ENCODE data around the gene NAALADL1. TPM values are rescaled to one million over a fixed set of nuclear protein-coding genes. Genes with fewer than 3 reads are reported as not detected.

Gene NAALADL1
- total RNA-seq, 1 experiment from 2014 or later, result not detected

DNA sequence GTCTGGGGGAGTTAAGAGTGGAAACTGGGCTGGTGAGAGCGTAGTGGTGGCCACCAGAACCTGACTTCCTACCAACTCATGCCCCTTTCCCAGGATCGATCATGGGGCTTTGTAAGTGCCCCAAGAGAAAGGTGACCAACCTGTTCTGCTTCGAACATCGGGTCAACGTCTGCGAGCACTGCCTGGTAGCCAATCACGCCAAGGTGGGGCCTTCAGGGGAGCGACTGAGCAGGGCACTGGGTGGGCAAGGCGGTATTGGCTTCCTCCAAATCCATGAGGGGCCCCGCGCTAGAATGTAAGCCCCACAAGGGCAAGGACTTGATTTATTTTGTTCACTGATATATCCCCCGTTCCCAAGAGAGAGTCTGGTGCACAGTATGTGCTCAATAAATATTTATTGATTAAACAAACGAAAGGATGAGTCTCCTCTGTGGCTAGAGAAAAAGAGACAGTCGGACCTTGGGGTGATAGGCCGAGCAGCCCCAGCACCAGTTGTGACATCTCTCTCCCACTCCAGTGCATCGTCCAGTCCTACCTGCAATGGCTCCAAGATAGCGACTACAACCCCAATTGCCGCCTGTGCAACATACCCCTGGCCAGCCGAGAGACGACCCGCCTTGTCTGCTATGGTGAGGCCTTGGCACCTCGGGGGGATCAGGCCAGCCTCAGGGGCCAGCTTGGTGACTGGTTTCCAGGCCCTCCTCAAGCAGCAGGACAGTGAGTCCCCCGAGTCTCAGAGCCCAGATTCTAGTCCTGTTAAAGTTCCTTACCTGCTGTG, 26.4 kb upstream of the NAALADL1 start:
- DNase-seq (ENCODE audit: low read depth, low spot score), result no peak

DNA sequence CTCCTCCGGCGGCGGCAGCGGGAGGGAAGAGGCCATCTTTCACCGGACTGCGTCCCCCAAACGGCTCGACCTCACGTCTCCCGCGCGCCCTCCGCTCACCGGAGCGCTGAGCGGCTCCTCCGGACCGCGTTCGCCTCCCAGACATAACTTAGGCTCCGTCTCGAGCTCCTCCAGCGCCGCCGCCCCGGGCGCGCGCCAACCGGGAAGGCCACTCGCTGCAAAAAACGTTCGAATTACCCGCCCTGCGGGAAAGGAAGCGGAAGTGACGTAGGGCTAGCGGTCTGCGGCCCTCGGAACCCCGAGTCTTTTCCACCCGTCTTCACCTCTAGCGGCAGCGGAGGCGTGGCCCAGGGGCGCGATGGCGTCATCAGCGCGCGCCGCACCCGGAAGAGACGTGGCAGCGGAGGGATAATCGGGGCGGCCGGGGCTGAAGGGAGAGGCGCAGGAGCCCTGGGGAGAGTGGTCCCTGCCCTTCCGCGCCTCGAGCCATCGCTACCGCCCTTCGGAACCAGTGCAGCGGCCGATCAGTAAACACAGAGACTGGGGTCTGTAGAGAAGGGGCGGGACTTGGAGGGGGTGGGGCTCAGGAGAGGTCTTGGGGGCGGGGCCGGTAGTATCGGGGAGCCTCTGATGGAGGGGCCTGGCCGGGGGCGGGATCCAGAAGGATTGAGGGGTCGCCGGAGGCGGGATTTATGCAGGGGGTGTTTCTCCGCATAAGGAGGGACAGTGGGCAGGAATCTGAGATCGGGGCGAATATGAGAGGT, 25.7 kb upstream of the NAALADL1 start, which contains the start of the genes CDCA5 and ZFPL1:
TSS of gene CDCA5 (minus strand) at position 207 of the 764 bp plus-strand sequence. CDS start at position 145, 62 bp downstream.
TSS of gene ZFPL1 (plus strand) at position 389 of the 764 bp plus-strand sequence. CDS start 477 bp downstream, outside the sequence.
- in situ Hi-C loops (cut with HindIII; ENCODE audit: low pct_unique_long_range_greater_than_20kb, low sequenced_read_pairs), result no loop called here
- DNase-seq (ENCODE audit: low read depth, low spot score), result peak; percentile 91

More for the DNA sequence above, 26.4 kb upstream of the NAALADL1 start:
- in situ Hi-C loops (cut with HindIII; ENCODE audit: low pct_unique_long_range_greater_than_20kb, low sequenced_read_pairs), result no loop called here

DNA sequence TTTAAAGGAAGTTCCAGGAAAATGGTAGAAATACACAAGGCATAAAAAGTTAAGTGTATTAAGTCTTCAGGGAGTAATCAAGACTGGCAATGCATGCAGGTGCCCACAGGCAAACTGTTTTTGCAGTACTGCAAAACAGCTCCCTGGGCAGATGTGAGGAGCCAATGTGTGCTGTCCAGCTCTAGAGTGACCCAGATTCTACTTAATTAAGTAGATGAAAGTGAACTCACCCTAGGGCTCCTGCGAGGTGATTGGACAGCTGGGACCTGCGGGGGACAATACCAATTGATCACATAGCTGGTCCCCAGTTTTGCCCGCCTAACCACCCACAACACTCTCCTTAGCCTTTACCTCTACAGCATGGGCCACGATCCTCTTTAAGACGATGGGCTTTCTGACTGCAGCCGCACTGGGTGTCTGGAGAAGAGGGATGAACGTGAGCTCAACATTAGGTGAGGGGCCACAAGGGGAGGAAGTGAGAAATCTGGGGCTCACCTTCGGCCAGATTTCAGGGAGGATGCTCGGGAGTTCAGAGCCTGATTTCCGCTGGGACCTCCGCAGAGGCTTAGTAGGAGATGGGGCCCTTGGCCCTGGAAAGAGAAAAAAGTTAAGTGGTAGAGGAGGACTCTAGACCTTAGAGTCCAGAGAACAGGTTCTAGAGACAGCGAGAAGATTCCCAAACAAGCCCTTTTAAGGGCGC, 24.9 kb upstream of the NAALADL1 start:
- in situ Hi-C loops (cut with HindIII; ENCODE audit: low pct_unique_long_range_greater_than_20kb, low sequenced_read_pairs), result no loop called here
- no peak for DNase-seq (ENCODE audit: low read depth, low spot score)

DNA sequence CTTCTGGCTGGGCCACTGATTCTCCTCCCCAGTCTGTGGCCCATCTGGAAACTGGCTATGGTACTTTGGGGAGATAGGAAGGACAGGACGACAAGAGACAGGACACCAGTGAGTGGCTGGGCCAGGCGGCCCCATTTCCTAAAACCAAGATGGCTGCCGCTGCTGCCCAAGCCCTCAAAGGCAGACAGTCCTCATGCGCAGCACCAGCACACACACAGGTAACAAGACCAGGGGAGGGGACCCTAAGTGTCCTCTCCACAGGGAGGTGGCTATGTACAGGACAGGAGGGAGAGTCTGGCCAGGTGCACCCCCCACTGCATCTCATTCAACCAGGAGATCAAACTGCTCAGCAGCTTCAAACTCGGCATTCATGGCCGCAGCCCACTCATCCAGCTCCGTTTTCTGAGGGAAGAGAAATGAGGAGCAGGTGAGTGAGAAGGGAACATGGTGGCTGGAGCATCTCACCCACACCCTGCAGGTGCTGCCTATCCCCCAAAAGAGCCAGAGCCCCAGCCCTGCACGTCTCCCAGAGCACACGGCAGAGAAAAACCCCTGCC, 20.5 kb upstream of the NAALADL1 start:
- DNase-seq (ENCODE audit: low read depth, low spot score), result no peak
- in situ Hi-C loops (cut with HindIII; ENCODE audit: low pct_unique_long_range_greater_than_20kb, low sequenced_read_pairs), result no loop called here

DNA sequence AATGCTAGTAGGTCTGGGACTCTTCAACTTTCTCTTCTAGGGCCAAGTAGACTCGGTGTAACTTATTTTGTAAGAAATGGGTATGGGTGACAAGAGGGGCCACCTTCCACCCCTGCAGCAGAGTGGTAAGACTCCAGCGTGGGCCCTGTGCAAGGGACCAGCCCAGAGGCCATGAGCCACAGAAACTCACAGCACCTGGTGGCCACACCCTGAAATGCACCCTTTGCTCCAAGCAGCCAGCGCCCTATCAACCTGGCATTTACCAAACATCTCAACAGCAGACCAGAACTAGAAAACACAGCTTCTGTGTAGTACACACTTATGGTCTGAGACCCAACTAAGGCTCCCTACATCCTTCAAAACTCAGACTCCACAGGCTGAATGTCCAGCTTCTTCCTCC, 19.8 kb upstream of the NAALADL1 start:
- in situ Hi-C loops (cut with HindIII; ENCODE audit: low pct_unique_long_range_greater_than_20kb, low sequenced_read_pairs), result no loop called here
- DNase-seq (ENCODE audit: low read depth, low spot score), result peak; percentile 56

DNA sequence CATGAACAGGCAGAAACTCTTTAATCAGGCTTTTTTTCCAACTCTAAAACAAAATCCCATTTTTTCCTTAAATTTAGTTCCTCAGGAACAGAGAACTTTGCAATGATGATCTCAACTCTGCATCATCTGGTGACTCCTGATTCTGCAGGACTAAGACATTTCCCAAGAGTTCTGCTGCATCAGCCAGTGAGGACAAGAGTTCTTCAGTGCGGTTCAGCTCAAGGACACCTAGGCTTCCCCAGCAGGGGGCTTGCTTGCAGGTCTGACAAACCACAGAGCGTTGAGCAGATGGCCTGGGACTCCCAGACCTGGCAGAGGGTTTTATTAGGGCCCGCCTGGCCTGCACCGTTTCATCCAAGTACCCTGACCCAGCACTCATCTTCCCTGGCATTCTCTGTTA, 19.1 kb upstream of the NAALADL1 start:
- in situ Hi-C loops (cut with HindIII; ENCODE audit: low pct_unique_long_range_greater_than_20kb, low sequenced_read_pairs), result no loop called here
- DNase-seq (ENCODE audit: low read depth, low spot score), result no peak

DNA sequence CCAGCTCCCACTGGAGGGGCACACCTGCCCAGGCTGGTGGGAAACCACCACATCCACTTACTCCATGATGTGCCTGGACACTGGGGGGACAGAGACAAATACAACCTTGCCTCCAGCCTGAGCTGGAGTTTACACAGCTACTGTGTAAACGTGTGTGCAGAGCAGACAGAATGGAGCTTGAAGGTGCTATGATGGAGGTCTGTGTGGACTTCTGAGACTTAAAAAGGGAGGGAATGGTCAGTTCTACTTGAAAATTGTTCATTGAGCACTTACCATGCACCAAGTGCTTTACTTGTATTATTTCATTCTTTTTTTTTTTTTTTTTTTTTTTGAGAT, 14.2 kb upstream of the NAALADL1 start:
- DNase-seq (ENCODE audit: low read depth, low spot score), result no peak
- in situ Hi-C loops (cut with HindIII; ENCODE audit: low pct_unique_long_range_greater_than_20kb, low sequenced_read_pairs), result no loop called here

DNA sequence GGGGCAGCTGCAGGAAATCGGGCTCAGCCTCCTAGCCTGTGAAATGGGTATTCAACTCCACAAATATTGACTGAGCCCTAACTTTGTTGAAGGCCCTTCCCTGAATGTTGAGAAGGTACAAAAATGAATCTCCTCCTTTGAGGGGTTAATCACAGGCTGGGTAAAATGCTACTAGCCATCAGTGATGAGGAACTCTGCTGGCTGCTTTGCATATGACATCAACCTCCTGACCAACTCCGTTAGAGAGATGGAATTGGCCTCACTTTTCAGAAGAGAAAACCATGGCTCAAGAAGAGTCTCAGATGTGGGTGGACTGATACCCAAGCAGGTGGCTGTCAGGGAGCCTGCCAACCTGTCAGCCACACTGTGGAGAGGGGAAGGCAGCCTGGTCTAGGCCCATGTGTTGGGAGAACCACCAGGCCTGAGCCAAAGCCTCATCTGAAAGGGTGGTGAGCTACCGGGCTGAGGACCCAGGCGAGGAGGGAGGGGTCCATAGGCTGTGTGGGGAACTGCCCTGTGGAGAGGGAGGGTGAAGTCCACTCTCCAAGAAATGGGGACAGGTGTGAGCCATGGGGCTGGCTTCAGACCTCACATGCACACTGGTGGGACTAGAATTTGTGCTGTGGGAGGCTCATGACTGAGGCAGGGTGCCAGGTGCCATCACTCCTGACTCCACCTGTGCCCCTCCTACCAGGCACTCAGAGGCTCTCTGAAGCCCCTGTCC, 13.7 kb upstream of the NAALADL1 start:
- in situ Hi-C loops (cut with HindIII; ENCODE audit: low pct_unique_long_range_greater_than_20kb, low sequenced_read_pairs), result no loop called here
- no peak for DNase-seq (ENCODE audit: low read depth, low spot score)

DNA sequence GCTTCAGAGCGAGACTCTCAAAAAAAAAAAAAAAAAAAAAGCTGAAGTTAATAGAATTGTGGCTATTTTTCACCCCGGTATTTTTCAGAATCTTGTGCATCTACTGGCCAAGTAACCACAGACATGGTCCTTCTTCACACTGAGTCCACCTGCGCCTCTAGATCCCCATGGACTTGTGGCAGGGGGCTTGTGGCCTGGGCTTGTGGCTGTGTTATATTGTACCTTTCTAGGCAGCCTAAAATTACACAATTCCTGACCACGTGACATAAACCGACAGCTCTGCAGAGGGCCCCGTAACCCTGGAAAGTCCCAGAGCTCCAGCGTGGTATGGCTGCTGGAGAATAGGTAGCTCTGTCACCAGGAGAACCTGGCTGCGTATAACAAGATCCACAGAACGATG, 10.9 kb upstream of the NAALADL1 start:
- in situ Hi-C loops (cut with HindIII; ENCODE audit: low pct_unique_long_range_greater_than_20kb, low sequenced_read_pairs), result no loop called here
- no peak for DNase-seq (ENCODE audit: low read depth, low spot score)

DNA sequence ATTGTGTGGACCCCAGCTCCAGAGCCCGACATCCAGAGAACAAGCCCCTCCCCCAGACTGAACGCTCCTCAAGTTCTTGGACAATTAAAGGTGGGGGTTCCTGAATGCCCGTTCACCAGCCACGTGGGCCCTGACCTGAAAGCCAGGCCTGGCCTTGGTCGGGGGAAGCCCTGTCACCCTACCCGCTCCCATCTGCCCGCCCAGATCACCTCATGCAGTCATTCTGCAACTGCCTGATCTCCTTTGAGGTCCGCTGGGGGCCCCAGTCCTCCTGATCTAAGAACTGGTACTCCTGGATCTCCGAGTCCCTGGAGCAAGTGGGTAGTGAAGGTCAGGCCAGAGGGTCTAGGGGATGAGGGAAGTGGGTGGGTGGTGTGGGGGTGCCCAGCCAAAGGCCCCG, 9.1 kb upstream of the NAALADL1 start:
- DNase-seq (ENCODE audit: low read depth, low spot score), result no peak
- in situ Hi-C loops (cut with HindIII; ENCODE audit: low pct_unique_long_range_greater_than_20kb, low sequenced_read_pairs), result no loop called here

DNA sequence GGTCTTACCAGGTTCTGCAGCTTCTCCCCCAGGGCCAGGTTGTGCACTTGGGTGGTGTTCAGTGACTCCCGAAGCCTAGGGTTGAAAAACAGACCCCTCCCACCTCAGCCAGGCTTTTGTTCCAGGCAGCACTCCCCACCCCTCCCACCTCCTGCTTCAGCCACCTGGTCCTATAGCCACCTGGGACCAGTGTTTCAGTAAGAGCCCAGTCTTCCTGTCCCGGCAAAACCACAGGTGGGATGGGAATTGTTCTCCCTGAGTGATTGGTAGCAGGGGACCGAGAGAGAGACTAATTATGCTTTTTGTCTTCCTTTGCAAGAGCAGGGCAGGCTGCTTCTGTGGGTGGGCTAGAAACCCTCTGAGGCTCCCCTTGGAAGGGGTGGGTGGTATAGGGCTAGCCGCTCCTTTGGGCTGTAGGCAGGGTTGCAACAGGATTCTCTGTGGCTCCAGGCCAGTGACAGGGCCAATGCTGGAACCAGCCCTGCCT, 8.5 kb upstream of the NAALADL1 start:
- no peak for DNase-seq (ENCODE audit: low read depth, low spot score)
- in situ Hi-C loops (cut with HindIII; ENCODE audit: low pct_unique_long_range_greater_than_20kb, low sequenced_read_pairs), result no loop called here

DNA sequence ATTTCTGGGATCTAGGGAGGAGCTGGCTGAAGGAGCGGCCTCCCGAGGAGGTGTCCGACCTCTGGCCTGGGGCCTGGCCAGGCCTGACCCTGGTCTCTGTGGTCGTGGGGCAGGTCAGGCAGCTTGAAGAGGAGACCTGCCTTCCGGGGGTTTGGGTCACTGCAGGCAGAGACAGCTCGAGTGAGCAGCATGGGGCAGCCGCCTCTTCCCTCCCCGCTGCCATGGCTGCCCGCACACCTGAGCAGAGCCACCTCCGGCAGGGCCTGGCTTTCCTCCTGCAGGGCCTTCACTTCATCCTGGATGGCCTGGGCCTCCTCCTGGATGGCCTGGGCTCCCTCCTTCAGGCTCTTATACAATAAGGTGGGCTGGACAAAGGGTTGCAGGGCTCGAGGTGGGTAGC, 8.0 kb upstream of the NAALADL1 start:
- DNase-seq (ENCODE audit: low read depth, low spot score), result no peak
- in situ Hi-C loops (cut with HindIII; ENCODE audit: low pct_unique_long_range_greater_than_20kb, low sequenced_read_pairs), result no loop called here

DNA sequence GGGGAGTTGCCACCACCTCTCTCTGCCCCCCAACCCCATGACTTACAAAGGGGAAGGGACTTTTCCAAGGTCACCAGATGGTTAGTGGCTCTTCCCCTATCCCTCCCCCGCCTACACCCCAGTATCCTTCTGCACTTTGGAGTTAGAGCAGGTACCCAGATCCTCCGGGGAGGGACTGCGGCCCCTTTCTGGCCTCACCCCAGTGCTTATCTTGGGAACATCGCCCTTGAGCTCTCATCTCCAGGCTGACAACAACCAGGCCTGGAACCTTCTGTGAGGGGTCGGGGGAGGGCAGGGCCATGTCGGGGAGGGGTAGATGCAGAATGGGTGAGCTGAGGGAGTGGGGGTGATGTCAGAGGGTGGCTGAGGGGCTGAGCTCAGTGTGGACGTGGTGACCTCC, 7.5 kb upstream of the NAALADL1 start:
- in situ Hi-C loops (cut with HindIII; ENCODE audit: low pct_unique_long_range_greater_than_20kb, low sequenced_read_pairs), result no loop called here
- no peak for DNase-seq (ENCODE audit: low read depth, low spot score)

DNA sequence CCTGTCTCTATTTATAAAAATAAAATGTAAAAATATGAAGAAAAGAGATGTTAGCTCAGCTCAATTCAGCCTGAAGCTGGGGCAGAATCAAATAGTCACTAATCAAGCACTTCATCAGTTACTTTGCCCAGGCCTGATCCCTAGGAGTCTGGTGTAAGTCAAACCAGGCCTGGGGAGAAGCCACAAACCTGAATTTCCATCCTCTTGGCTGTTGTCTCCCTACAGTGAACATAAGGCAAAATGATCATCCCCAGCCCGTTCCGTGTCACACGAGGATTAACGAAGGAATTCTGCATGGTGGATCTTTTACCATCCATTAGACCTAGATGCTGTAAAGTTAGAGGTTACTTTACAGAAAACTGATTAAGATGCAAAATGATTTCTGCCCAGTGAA, 6.5 kb upstream of the NAALADL1 start:
- DNase-seq (ENCODE audit: low read depth, low spot score), result no peak
- in situ Hi-C loops (cut with HindIII; ENCODE audit: low pct_unique_long_range_greater_than_20kb, low sequenced_read_pairs), result no loop called here

DNA sequence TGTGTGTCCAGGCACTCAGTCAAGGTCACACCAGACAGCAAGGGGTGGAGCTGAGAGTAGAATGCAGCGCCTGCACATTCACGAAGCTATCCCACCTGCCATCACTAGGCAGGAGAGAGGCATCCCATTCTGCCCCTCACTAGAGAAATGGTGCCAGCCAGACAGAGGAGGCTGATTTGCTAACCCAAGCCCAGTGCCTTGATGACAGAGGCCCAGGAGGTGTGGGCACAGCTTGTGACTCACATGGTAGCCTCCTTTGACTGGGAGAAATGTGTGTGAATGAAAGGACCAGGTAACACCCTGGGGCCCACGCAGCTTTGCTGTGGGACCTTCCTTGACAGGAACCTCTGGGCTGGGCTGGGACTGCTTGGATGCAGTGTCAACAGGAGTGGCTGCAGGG, 5.2 kb upstream of the NAALADL1 start:
- in situ Hi-C loops (cut with HindIII; ENCODE audit: low pct_unique_long_range_greater_than_20kb, low sequenced_read_pairs), result no loop called here
- DNase-seq (ENCODE audit: low read depth, low spot score), result no peak

DNA sequence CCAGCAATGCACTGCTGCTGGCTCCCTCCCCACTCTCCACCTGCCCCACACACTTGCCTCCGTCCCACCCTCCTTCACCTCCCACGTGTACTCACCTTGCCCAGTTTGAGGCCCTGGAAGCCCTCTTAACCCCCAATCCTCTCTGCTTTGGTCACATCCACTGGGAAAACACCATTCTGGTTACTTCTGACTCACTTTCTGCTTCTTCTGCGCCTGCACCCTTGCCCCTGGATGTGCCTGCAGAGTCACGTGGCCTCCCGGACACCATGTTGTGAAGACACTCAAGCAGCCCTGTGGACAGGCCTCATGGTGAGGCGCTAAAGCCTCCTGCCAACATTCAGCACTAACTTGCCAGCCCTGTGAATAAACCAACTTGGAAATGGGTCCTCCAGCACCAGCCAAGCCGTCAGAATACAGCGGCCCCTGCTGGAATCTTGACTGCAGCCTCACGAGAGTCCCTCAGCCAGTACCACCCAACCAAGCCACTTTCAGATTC, 2.6 kb upstream of the NAALADL1 start:
- in situ Hi-C loops (cut with HindIII; ENCODE audit: low pct_unique_long_range_greater_than_20kb, low sequenced_read_pairs), result no loop called here
- DNase-seq (ENCODE audit: low read depth, low spot score), result peak; percentile 54

Data from SK-MEL-5 (cell line).